ENCODE measurements around the gene OR2B2.

GRCh38 chr6:27872642-27873020 is 39.6 kb downstream of the OR2B2 start:
- TF ChIP-seq CTCF (IDR thresholded peaks at IDR 0.05) (no peak), POLR2A (IDR thresholded peaks at IDR 0.05) (no peak)
